SK-N-SH (cell line): ENCODE data around the gene KCNQ5.

ENCODE experiments used
- CHD2 ChIP-seq: fragments of 150-350 bp; IDR thresholded peaks from 2 replicates; pipeline ENCODE4 v1.6.1; 2018; ENCODE audit warnings: low read length; ENCODE audit not compliant: partially characterized antibody
- ELF1 ChIP-seq: IDR thresholded peaks from 2 replicates; pipeline ENCODE4 v1.4.0; 2012
- JUND ChIP-seq: IDR thresholded peaks from 2 replicates; pipeline ENCODE4 v1.4.0; 2012
- MAX ChIP-seq: IDR thresholded peaks from 2 replicates; pipeline ENCODE4 v1.4.0; 2012; ENCODE audit warnings: low read depth
- PBX3 ChIP-seq: IDR thresholded peaks from 2 replicates; pipeline ENCODE4; 2012
- POLR2AphosphoS5 ChIP-seq: IDR thresholded peaks from 2 replicates; pipeline ENCODE4 v1.6.1; 2012; ENCODE audit warnings: low read depth, low read length
- YY1 ChIP-seq: IDR thresholded peaks from 2 replicates; pipeline ENCODE4 v1.4.0; 2012; ENCODE audit warnings: low read depth, mild to moderate bottlenecking
- ZBTB33 ChIP-seq: IDR thresholded peaks from 2 replicates; pipeline ENCODE4 v1.4.0; 2012; ENCODE audit warnings: low read depth, borderline replicate concordance
- TF ChIP-seq, protein P1 (sequence below): fragments of 200-600 bp; sonication (generic); IDR thresholded peaks from 2 replicates; pipeline ENCODE4 v1.6.1; 2017; ENCODE audit warnings: antibody characterized with exemption, mild to moderate bottlenecking, moderate library complexity
- TF ChIP-seq, protein P2 (sequence below): IDR thresholded peaks from 2 replicates; pipeline ENCODE4 v1.6.1; 2012; ENCODE audit warnings: mild to moderate bottlenecking, low read depth, low read length, moderate library complexity

GRCh38 chr6:73051147-73051546, 429.3 kb downstream of the KCNQ5 start:
- TF ChIP-seq CHD2 (no peak), MAX (no peak), ELF1 (no peak), YY1 (no peak), POLR2AphosphoS5 (no peak), JUND (no peak), ZBTB33 (no peak), PBX3 (no peak)
- TF ChIP-seq, protein P1, sequence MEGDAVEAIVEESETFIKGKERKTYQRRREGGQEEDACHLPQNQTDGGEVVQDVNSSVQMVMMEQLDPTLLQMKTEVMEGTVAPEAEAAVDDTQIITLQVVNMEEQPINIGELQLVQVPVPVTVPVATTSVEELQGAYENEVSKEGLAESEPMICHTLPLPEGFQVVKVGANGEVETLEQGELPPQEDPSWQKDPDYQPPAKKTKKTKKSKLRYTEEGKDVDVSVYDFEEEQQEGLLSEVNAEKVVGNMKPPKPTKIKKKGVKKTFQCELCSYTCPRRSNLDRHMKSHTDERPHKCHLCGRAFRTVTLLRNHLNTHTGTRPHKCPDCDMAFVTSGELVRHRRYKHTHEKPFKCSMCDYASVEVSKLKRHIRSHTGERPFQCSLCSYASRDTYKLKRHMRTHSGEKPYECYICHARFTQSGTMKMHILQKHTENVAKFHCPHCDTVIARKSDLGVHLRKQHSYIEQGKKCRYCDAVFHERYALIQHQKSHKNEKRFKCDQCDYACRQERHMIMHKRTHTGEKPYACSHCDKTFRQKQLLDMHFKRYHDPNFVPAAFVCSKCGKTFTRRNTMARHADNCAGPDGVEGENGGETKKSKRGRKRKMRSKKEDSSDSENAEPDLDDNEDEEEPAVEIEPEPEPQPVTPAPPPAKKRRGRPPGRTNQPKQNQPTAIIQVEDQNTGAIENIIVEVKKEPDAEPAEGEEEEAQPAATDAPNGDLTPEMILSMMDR, result no peak
- TF ChIP-seq, protein P2, sequence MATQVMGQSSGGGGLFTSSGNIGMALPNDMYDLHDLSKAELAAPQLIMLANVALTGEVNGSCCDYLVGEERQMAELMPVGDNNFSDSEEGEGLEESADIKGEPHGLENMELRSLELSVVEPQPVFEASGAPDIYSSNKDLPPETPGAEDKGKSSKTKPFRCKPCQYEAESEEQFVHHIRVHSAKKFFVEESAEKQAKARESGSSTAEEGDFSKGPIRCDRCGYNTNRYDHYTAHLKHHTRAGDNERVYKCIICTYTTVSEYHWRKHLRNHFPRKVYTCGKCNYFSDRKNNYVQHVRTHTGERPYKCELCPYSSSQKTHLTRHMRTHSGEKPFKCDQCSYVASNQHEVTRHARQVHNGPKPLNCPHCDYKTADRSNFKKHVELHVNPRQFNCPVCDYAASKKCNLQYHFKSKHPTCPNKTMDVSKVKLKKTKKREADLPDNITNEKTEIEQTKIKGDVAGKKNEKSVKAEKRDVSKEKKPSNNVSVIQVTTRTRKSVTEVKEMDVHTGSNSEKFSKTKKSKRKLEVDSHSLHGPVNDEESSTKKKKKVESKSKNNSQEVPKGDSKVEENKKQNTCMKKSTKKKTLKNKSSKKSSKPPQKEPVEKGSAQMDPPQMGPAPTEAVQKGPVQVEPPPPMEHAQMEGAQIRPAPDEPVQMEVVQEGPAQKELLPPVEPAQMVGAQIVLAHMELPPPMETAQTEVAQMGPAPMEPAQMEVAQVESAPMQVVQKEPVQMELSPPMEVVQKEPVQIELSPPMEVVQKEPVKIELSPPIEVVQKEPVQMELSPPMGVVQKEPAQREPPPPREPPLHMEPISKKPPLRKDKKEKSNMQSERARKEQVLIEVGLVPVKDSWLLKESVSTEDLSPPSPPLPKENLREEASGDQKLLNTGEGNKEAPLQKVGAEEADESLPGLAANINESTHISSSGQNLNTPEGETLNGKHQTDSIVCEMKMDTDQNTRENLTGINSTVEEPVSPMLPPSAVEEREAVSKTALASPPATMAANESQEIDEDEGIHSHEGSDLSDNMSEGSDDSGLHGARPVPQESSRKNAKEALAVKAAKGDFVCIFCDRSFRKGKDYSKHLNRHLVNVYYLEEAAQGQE, result no peak
